Pulmonary artery endothelial cell (primary cell): Measurements from ENCODE around the gene MAP4K2. TPM values are rescaled to one million over a fixed set of nuclear protein-coding genes. Genes with fewer than 3 reads are reported as not detected.

Experiments
- DNase-seq: peaks from one replicate; pipeline ENCODE4 v3.0.0-alpha.2; 2011; ENCODE audit warnings: low read depth, low spot score
- total RNA-seq: library from RNA; depleted of rRNA; stranded (reverse); fragments of >200 nt; gene quantifications from 2 replicates; pipeline ENCODE4 v1.2.3, GENCODE V29; 2014

Gene MAP4K2
- total RNA-seq, 1 donor from 2014 or later: 34.8 TPM

- DNase-seq: no peak
These were observed 33.7 kb downstream of the MAP4K2 start for GRCh38 chr11:64769283-64769682.

- DNase-seq: no peak
These were observed 34.7 kb downstream of the MAP4K2 start for GRCh38 chr11:64768300-64768694.

- DNase-seq: peak; percentile 48
These were observed 35.4 kb downstream of the MAP4K2 start for GRCh38 chr11:64767344-64768299.

- DNase-seq: no peak
These were observed 36.1 kb downstream of the MAP4K2 start for GRCh38 chr11:64766881-64767280.

- DNase-seq: no peak
These were observed 37.0 kb downstream of the MAP4K2 start for GRCh38 chr11:64765851-64766665.

- no peak for DNase-seq
These were observed 37.6 kb downstream of the MAP4K2 start for GRCh38 chr11:64765291-64765850.

- DNase-seq: no peak
These were observed 38.3 kb downstream of the MAP4K2 start for GRCh38 chr11:64764753-64765152.

GRCh38 chr11:64764040-64764611, 38.9 kb downstream of the MAP4K2 start:
- DNase-seq: no peak

GRCh38 chr11:64763526-64764039, 39.4 kb downstream of the MAP4K2 start:
- no peak for DNase-seq

GRCh38 chr11:64762674-64763525, 40.1 kb downstream of the MAP4K2 start:
- peak; percentile 53 for DNase-seq

- no peak for DNase-seq
These were observed 40.7 kb downstream of the MAP4K2 start for GRCh38 chr11:64762277-64762673.

GRCh38 chr11:64760759-64761420, 42.1 kb downstream of the MAP4K2 start:
- DNase-seq: no peak

GRCh38 chr11:64759722-64760719, 43.0 kb downstream of the MAP4K2 start, which contains the start of gene PYGM:
Gene PYGM, minus strand, starts transcription at chr11:64759974. Its CDS starts 76 bp downstream, at chr11:64759898.
- DNase-seq: no peak

- no peak for DNase-seq
These were observed 43.8 kb downstream of the MAP4K2 start for GRCh38 chr11:64759131-64759721.

GRCh38 chr11:64758330-64759079, 44.5 kb downstream of the MAP4K2 start:
- DNase-seq: no peak

GRCh38 chr11:64757549-64758329, 45.3 kb downstream of the MAP4K2 start:
- no peak for DNase-seq
